CD4-positive, alpha-beta T cell treated with Interleukin-6 at 100 ng/mL for 8 hours (primary cell): ENCODE results near the gene ART1.
"Not testable (repeated sequence)": the region's sequence is repeated elsewhere in the genome, so short reads cannot be mapped to it uniquely, and the experiment has no call there.

Experiments used
- DNase-seq: peaks from one replicate; pipeline ENCODE4 v3.0.0-alpha.2; 2020; ENCODE audit warnings: mixed read lengths, low spot score

ART1 gene

GRCh38 chr11:3632070-3632660 is 12.8 kb upstream of the ART1 start:
- DNase-seq = no peak

- no peak for DNase-seq
These were observed 9.1 kb upstream of the ART1 start for GRCh38 chr11:3635641-3636375.

- DNase-seq = no peak
These were observed 7.7 kb upstream of the ART1 start for GRCh38 chr11:3637201-3637600.

GRCh38 chr11:3638513-3638912 is 6.4 kb upstream of the ART1 start:
- DNase-seq = no peak

- DNase-seq = no peak
These were observed 5.1 kb upstream of the ART1 start for GRCh38 chr11:3639841-3640240.

GRCh38 chr11:3641191-3641590 is 3.7 kb upstream of the ART1 start:
- no peak for DNase-seq

GRCh38 chr11:3641701-3642070 is 3.2 kb upstream of the ART1 start, which contains the start of gene ART5:
TSS of gene ART5 (minus strand) at chr11:3641992. CDS start at chr11:3641862, 130 bp downstream.
- no peak for DNase-seq

- DNase-seq = peak; percentile 70
These were observed 2.6 kb upstream of the ART1 start for GRCh38 chr11:3642071-3642951.

GRCh38 chr11:3643102-3643546 is 1.8 kb upstream of the ART1 start:
- DNase-seq = not testable (repeated sequence)

GRCh38 chr11:3645552-3645951 is 624 bp downstream of the ART1 start:
- no peak for DNase-seq

- not testable (repeated sequence) for DNase-seq
These were observed 3.9 kb downstream of the ART1 start for GRCh38 chr11:3648843-3649242.

- DNase-seq = not testable (repeated sequence)
These were observed 4.4 kb downstream of the ART1 start for GRCh38 chr11:3649374-3649773.

GRCh38 chr11:3652514-3652913 is 7.6 kb downstream of the ART1 start:
- not testable (repeated sequence) for DNase-seq

- DNase-seq = no peak
These were observed 10.6 kb downstream of the ART1 start for GRCh38 chr11:3655547-3655946.

GRCh38 chr11:3657331-3657730 is 12.4 kb downstream of the ART1 start:
- DNase-seq = not testable (repeated sequence)

GRCh38 chr11:3658252-3658651 is 13.3 kb downstream of the ART1 start:
- no peak for DNase-seq

- no peak for DNase-seq
These were observed 14.9 kb downstream of the ART1 start for GRCh38 chr11:3659595-3660515.

- no peak for DNase-seq
These were observed 16.0 kb downstream of the ART1 start for GRCh38 chr11:3660960-3661359.

GRCh38 chr11:3662856-3663255 is 17.9 kb downstream of the ART1 start:
- DNase-seq = no peak

GRCh38 chr11:3664032-3664630 is 19.2 kb downstream of the ART1 start:
- DNase-seq = no peak

GRCh38 chr11:3665336-3666022 is 20.6 kb downstream of the ART1 start:
- no peak for DNase-seq
